GM18873 (cell line): Measurements from ENCODE around the gene RALB.

Source experiments
- ATAC-seq: cut with Tn5 transposase; IDR thresholded peaks from one replicate; pipeline ENCODE4 v1.9.1; 2021; ENCODE audit warnings: mild to moderate bottlenecking, moderate library complexity, moderate number of reproducible peaks; ENCODE audit not compliant: unreplicated experiment, low FRiP score

The RALB gene

GRCh38 chr2:120326066-120326465 is 73.4 kb downstream of the RALB start:
- ATAC-seq: no peak

GRCh38 chr2:120330946-120331822 is 78.5 kb downstream of the RALB start:
- ATAC-seq: peak; percentile 68

DNA sequence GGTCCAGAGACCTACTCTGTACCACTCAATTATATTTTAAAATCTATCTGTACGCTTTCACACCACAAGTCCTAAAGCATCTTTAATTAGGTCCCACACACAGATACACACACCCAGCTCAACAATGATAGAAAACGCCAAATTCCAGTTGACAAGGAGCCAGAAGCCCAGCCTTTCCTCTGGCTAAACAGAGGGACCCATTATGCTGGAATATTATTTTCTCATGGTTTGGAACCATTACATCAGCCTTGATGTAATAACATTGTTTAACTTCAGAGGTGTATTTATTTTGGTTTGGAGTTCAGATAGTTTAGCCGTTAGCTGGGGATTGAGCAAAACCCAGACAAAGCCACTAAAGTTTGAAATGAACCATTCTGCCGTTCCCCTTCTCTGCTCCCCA is 79.3 kb downstream of the RALB start:
- no peak for ATAC-seq

DNA sequence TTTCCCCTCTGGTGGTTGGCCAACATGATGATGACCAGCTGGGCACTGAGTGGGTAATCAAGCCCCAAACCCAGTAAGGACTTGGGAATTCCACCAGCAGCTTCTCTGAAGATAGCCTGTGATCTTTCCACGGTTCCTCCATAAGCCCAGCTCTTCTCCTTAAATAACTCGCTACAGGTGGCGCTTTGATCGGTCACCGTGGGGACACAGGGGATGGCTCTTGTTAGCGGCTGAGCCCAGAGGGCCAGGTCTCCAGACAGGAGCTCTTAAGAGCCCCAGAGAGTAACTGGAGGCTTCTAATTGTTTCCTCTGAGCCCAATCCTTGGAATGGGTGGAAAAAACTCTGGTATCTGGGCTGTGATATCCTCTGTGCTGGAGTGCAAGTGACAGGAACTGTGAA is 79.7 kb downstream of the RALB start:
- ATAC-seq: no peak

- ATAC-seq: no peak
Observed at GRCh38 chr2:120334068-120334467, 81.4 kb downstream of the RALB start.

- ATAC-seq: no peak
Observed at GRCh38 chr2:120336749-120337148, 84.1 kb downstream of the RALB start.

DNA sequence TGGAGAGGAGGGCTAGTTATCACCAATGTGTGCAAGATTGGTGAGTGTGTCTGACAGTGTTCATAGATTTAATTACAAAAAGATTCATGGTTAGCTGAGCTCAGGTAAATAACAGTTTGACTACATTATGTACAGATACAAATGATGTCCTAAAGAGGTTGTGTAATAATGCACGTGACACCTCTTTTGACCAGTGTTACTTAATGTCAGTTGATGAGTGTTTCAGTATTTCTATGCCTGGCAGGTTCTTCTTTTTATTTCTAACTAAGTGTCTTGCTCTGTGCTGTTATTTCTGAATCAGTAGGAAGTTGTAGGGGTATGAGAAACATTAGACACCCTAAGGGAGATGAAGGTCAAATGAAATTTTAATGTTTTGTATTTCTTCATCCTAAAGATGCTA is 85.4 kb downstream of the RALB start:
- no peak for ATAC-seq

DNA sequence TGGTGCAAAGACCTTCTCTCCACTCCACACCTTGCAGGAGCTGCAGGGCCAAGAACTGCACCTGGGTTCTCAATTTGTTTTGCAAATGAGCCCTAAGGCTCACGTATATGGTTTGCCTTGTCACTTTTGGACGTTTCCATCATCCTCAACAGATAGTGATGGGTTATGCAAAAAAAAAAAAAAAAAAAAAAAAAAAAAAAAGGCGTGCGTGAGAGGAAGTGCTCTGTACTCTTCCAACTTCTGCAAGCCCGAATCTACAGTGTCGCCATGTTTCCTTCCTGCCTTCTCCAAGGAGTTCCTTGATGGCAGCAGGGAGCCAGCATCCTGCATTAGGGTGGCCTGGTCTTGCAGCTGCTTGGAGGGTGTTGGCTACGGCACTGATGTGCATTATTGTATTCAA is 89.3 kb downstream of the RALB start:
- ATAC-seq: no peak

- ATAC-seq: no peak
Observed at GRCh38 chr2:120342446-120342845, 89.8 kb downstream of the RALB start.

GRCh38 chr2:120343100-120343432 is 90.4 kb downstream of the RALB start:
- no peak for ATAC-seq

DNA sequence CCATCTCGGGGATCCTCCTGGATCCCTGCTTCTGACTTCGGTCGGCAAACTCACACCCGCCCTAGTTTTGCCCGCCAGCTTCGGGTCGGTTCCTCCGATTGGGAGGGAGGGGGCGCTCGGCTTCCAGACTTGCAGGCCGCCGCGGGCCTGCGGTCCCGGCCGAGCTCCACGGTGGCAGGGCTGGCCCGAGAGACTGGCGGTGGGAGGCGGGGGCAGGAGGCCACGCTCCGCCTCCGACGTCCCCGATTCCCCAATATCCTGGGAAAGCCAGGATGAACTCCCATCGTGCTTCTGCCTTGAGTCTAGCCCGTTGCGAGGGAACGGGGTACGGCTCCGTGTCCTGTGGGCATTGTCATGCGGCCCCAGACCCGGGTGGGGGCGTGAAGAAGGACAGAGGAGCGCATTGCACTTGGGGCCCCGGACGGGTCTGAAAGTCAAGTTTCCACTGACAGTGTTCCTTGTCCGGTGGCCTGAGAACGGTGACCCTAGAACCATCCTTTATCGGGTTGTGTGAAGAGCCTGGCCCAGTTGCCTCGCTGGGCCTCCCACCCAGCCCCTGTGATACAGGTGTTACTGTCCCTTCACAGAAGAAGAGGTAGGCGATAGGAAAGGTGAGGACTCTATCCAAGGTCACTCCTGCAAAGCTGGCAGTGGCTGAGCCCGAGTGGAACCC is 90.9 kb downstream of the RALB start:
- ATAC-seq: no peak
